ENCODE measurements around the gene DIS3L2.

DIS3L2 gene

GRCh38 chr2:232349546-232349945 lies 388.0 kb downstream of the DIS3L2 start:
- 0 out of 2 replicates have a peak, but pooled peaks cover 4% of the 10 kb centered on the region for H3K27me3 ChIP-seq (ENCODE audit: insufficient read depth, low read length)
- no peaks in the 10 kb centered on the region for H3K4me1 ChIP-seq (ENCODE audit: insufficient read depth, low read length, severe bottlenecking)
- H2AFZ ChIP-seq (ENCODE audit: low read length), result no peak overlapping the region
- no peaks in the 10 kb centered on the region for H3K36me3 ChIP-seq (ENCODE audit: insufficient read depth, low read length)
- no peaks in the 10 kb centered on the region for H3K9me2 ChIP-seq (ENCODE audit: low read depth, low read length)
- no peak overlapping the region for H3K4me3 ChIP-seq (ENCODE audit: low read depth, low read length, poor library complexity, severe bottlenecking)
- no peaks in the 10 kb centered on the region for H3K79me2 ChIP-seq (ENCODE audit: insufficient read depth, low read length)
- no peaks in the 10 kb centered on the region for H4K20me1 ChIP-seq (ENCODE audit: insufficient read depth, low read length)
- no peak for TF ChIP-seq CTCF (IDR thresholded peaks at IDR 0.05; ENCODE audit: low read length)
- no peak for TF ChIP-seq EZH2 (IDR thresholded peaks at IDR 0.05; ENCODE audit: borderline replicate concordance, low read length)
- no peak overlapping the region for H3K4me2 ChIP-seq (ENCODE audit: low read length)
- no peaks in the 10 kb centered on the region for H3K9me3 ChIP-seq (ENCODE audit: low read length)
- H3K27ac ChIP-seq (ENCODE audit: low read depth, low read length, poor library complexity, severe bottlenecking), result no peak overlapping the region
- H3F3A ChIP-seq (ENCODE audit: insufficient read depth, low read length), result no peaks in the 10 kb centered on the region
- no peak overlapping the region for H3K9ac ChIP-seq (ENCODE audit: low read length)

- Histone ChIP-seq H3K4me1 (ENCODE audit: insufficient read depth, low read length, severe bottlenecking) (no peaks in the 10 kb centered on the region), H3K9ac (ENCODE audit: low read length) (no peak overlapping the region), H3K36me3 (ENCODE audit: insufficient read depth, low read length) (no peaks in the 10 kb centered on the region), H3K9me3 (ENCODE audit: low read length) (no peaks in the 10 kb centered on the region), H4K20me1 (ENCODE audit: insufficient read depth, low read length) (no peaks in the 10 kb centered on the region), H3K9me2 (ENCODE audit: low read depth, low read length) (no peaks in the 10 kb centered on the region), H2AFZ (ENCODE audit: low read length) (no peak overlapping the region), H3K4me3 (ENCODE audit: low read depth, low read length, poor library complexity, severe bottlenecking) (no peak overlapping the region), H3F3A (ENCODE audit: insufficient read depth, low read length) (no peaks in the 10 kb centered on the region), H3K27ac (ENCODE audit: low read depth, low read length, poor library complexity, severe bottlenecking) (no peak overlapping the region), H3K27me3 (ENCODE audit: insufficient read depth, low read length) (0 out of 2 replicates have a peak, but pooled peaks cover 4% of the 10 kb centered on the region), H3K4me2 (ENCODE audit: low read length) (no peak overlapping the region), H3K79me2 (ENCODE audit: insufficient read depth, low read length) (no peaks in the 10 kb centered on the region)
- TF ChIP-seq CTCF (IDR thresholded peaks at IDR 0.05; ENCODE audit: low read length), result no peak
- no peak for TF ChIP-seq EZH2 (IDR thresholded peaks at IDR 0.05; ENCODE audit: borderline replicate concordance, low read length)
Observed at GRCh38 chr2:232349946-232350635, 388.6 kb downstream of the DIS3L2 start.

GRCh38 chr2:232350804-232351685 lies 389.5 kb downstream of the DIS3L2 start:
- H3K9ac ChIP-seq (ENCODE audit: low read length), result no peak overlapping the region
- H3K4me3 ChIP-seq (ENCODE audit: low read depth, low read length, poor library complexity, severe bottlenecking), result no peak overlapping the region
- TF ChIP-seq CTCF (IDR thresholded peaks at IDR 0.05; ENCODE audit: low read length), result no peak
- no peak for TF ChIP-seq EZH2 (IDR thresholded peaks at IDR 0.05; ENCODE audit: borderline replicate concordance, low read length)
- no peaks in the 10 kb centered on the region for H4K20me1 ChIP-seq (ENCODE audit: insufficient read depth, low read length)
- no peaks in the 10 kb centered on the region for H3K4me1 ChIP-seq (ENCODE audit: insufficient read depth, low read length, severe bottlenecking)
- H3K79me2 ChIP-seq (ENCODE audit: insufficient read depth, low read length), result no peaks in the 10 kb centered on the region
- H3K27ac ChIP-seq (ENCODE audit: low read depth, low read length, poor library complexity, severe bottlenecking), result no peak overlapping the region
- H3K9me2 ChIP-seq (ENCODE audit: low read depth, low read length), result no peaks in the 10 kb centered on the region
- H2AFZ ChIP-seq (ENCODE audit: low read length), result no peak overlapping the region
- no peaks in the 10 kb centered on the region for H3K9me3 ChIP-seq (ENCODE audit: low read length)
- no peaks in the 10 kb centered on the region for H3K36me3 ChIP-seq (ENCODE audit: insufficient read depth, low read length)
- H3K4me2 ChIP-seq (ENCODE audit: low read length), result no peak overlapping the region
- H3K27me3 ChIP-seq (ENCODE audit: insufficient read depth, low read length), result 0 out of 2 replicates have a peak, but pooled peaks cover 4% of the 10 kb centered on the region
- no peaks in the 10 kb centered on the region for H3F3A ChIP-seq (ENCODE audit: insufficient read depth, low read length)

All from OCI-LY1 (cell line).